IPS DF 4.7 (cell line): Measurements from ENCODE around the gene NR2F1-AS1.
"Not testable (repeated sequence)": the region's sequence is repeated elsewhere in the genome, so short reads cannot be mapped to it uniquely, and the experiment has no call there.

Experiments used
- DNase-seq: peaks from one replicate; pipeline ENCODE4 v3.0.0-alpha.2; 2013; ENCODE audit warnings: low spot score; ENCODE audit errors: extremely low read depth

The NR2F1-AS1 gene

DNA sequence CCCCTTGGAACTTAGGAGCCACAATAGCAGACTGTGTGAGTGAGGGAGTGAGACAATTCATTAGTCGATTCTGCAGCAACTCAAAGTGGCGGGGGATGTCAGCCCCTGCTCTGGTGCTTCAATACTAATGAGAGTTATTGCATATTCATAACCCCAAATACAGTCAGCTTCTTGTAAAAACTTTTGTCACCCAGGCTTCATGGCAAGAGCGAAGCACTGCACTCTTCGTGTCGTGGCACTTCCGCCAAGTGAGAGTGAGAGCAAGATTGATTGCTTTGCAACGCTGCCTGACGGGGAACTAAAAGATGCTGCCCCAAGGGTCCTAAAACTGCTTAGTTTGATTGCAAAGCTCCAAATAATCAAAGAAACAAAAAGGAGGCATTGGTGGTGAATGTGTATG is 150.9 kb downstream of the NR2F1-AS1 start:
- no peak for DNase-seq

DNA sequence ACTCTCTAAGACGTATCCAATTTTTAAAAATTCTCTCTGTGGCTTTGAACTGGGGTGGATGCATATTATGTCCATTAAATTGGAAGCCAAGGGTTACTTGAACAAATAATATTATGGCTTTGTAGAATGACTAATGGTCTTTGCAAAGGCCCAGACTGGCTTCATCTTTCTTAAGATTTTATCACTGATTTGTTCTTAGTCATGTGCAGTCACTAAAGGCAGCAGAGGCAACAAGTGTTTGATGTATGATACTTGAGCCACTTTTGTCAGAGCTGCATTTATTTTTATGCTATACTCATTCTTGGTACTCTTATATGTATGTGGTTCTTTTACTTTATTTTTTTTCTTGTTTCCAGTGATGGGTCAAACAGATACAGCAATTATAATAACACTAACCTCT is 152.2 kb downstream of the NR2F1-AS1 start:
- DNase-seq: no peak

DNA sequence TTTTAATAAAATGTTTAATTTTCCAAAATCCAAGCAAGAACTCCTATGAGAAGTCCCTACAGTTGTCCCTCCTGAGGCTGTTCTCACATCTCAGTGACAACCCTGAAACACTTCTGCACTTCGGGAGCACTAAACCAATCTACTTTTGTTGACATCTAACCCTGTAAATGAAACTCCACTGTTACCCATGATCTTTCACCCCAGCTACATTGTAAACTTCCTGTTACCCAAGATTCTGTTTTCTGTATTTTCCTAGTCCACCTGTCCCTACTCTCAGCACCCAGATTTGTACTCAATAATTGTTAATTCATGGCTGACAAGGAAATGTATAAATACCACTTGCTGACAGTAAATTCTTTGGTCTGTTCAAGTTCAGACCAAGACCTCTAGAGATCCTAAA is 153.7 kb downstream of the NR2F1-AS1 start:
- no peak for DNase-seq

DNA sequence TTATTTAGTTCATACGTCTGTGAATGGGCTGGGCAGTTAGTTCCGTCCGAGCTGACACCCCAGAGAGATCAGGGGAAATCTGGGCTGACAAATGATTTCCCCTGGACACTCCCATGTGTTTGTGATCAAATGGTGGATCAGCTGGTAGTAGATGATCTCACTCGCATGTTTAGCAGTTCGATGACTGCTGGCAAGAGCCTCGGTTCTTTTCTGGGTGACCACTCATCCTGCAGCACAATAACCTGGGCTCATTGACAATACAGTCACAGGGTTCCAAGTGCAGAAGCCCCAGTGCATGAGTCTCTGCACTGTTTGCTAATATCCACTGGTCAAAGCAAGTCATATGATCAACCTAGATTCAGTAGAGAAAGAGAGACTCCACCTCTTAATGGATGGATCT is 155.9 kb downstream of the NR2F1-AS1 start:
- no peak for DNase-seq

DNA sequence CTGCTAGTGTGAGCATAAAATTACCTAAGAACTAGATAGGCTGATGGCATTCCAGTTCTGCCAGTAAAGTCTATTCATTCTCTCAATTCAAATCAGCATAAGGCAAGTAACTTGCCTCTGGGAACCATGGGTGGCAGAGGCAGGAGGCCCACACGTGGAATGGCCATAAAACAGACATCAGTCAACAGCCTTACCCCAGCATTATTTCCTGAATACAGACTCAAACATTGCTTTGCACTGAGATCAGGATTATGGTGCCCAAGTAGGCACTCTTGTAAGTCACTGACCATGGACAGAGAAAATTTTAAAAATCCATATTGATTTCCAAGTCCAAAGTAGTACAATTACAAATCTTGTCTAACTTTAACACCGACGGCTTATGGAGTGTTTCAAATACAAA is 157.7 kb downstream of the NR2F1-AS1 start:
- DNase-seq: no peak

DNA sequence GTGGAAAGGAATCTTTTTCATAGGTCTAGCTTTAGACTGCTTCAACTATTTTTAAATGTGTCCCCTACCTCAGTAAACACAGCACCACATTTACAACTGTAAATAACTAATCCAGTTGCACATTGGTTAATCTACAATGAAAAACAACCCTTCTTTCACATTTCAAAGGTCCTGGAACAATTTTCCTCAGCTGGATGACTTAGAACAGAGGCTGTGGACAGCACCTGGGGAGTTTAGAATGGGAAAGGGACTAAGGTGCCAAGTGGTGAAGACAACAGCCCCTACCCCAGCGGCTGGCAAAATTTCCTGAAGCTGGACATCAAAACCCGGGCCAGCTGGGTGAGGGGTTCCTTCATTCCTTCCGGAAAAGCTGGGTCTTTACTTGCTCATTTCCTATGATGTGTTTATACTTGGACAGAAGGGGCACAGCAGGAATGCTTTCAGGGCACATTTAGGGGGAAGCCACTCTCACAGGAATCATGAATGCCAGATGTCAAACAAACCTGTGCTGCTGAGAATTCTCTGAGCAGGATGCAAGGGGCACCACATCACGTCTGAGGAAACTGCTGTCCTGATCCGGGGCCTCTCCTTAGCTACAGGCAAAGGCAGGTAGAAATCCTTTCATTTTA is 158.3 kb downstream of the NR2F1-AS1 start:
- no peak for DNase-seq

DNA sequence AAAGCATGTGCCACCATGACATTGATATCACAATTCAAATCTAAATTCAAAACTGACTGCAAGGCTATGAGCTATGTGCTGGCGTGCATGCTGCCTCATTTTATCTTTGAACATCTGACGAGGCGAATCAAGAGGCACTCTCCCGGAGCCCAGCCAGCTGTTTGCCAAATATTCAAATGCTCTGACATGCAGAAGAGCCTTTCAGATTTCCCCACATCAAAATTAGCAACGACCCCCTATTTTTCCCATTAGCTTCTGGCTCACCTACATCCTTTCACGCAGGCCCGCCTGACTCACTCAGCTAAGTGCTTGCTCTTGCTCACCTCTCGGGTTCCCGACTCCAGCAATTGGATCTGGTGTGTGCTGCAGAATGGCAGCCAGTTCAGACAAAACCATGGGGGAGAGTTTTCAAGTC is 159.0 kb downstream of the NR2F1-AS1 start:
- no peak for DNase-seq

DNA sequence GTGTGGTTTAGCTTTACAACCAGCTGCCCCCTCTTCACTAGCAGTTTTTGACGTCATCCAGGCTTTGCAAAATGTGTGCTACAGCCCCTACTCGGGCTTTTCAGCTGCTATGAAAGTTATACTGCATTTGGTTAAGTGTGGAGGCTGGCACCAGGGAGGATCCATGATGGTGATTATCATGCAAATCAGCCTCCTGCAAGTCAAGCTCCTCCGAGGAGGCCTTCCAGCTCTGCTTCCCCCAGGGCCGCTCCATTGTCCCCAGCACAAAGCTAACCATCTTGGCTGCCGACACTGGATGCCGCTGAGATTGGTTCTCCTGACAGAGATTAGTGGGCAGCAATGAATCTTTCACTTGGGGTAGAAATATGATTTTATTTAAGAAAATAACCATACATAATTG is 159.6 kb downstream of the NR2F1-AS1 start:
- DNase-seq: peak; percentile 58

DNA sequence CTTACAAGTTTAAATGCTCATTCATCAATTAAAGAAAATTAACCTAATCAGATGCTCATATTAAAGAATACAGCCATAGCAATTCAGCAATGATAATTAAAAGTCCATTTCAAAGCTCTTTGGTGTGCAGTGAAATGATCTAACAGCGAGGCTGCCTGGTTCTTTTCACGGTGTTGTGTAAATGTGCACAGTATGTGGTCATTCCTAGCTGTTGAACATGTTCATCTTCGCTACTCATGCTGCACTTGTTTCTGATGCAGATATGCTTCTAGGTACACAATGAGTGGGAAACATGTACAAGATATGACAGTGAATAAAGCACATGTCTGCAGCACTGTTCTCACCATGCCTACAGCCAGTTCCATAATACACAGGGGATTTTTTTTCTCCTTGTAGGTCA is 163.5 kb downstream of the NR2F1-AS1 start:
- DNase-seq: no peak

DNA sequence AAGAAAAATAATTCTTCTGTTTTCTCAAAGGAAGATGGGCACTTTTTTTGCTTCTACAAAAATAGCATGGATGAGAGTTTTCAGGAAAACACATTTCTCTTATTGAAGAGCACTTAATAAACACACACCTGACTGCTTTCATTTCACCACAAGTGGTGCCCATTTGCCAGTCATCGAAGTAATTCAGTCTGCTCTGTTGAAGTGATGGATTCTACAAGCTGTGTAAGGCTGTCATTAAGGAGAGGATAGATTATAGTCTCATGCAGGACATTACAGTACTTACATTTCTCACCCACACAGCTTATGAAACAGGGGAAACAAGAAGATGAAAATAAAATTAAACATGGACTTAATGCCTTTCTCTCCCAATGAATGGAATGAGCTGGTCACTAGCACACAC is 165.2 kb downstream of the NR2F1-AS1 start:
- DNase-seq: no peak

DNA sequence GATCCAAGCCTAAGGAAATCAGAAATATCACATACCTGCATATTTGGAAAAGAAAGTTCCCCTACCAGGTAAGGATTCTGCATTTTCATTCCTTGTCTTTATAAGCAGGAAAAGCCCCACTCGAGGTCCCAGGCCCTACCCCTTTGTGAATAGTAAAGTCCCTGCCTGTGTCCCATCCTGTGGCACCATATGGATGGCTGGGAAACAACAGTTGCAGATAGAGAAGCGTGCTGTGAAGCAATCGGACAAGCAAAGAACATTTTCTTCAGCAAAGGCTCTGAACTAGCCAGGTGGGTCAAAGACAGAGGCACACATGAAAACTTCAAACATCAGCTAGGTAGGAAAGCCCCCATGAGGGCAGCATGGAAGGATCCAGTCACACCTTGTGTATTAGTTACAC is 169.3 kb downstream of the NR2F1-AS1 start:
- no peak for DNase-seq

DNA sequence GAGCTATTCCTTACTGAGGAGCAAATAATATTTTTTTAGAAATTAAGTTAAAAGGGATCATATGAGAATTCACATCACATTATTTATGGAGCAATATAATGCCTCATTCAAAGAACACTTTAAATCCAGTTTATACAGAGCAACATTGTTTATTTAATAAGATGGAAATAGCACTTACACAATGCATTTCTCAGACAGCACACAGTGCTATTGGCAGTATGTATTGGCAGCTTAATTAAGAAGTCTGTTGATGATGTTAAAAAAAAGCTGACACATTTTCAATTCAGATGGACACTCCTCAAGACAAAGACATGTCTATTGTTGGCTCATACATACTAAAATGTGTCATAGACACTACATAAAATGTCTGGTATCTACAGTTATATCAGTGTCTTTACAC is 171.3 kb downstream of the NR2F1-AS1 start:
- DNase-seq: no peak

DNA sequence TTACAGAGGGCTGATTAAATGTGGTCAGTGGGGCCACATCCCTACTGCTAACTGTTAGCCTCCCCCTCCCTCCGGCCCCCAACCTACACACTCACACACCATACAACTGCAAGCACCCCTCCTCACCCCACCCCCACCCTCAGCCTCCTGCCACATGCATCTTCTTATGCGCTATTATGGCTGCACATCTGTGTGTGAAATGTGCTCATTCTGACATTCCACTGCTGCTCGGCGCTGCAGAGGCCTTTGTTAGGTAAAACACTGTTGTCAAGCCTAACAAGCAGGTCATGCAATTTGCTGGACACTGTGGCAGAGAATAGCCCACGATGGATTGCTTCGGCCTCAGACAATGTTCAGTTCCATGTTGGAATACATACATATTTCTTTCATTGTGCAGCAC is 173.6 kb downstream of the NR2F1-AS1 start:
- no peak for DNase-seq

DNA sequence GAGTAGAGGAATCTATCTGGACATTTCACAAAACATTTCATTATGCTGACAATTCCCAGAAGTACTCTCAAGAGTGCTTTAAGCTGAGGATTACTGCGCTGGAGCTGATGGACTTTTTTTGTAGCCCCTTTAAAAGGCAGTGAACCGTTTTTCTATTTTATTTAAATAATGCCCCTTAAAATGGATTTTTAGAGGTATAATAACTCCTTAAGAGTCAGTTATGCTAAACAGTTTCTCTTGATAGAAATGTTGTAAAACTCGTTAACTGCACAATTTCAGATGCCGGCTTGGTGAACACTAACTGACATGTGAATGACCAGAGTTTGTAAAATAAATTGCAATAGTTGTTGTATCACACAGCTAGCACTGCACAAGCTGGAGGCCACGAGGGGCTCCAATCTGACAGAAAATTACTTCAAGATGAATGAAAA is 174.0 kb downstream of the NR2F1-AS1 start:
- no peak for DNase-seq

DNA sequence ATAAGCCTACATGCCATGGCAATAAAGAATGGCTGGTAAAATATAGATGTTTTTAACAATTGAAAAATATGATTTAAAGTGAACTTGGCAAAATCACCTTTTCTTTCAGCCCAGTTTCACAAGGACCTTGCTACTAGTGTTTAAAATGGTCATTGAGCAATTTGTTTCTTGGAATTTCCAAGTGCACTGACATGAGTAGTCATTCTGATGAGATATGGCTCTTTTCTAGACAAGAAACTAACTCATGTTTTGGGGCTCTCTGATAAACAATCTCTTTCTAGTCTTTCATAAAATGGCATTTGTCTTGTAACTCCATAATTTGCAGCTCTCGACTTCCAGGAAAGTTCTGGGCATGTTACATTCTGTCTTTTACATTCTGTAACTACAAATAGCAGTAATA is 176.8 kb downstream of the NR2F1-AS1 start:
- no peak for DNase-seq

DNA sequence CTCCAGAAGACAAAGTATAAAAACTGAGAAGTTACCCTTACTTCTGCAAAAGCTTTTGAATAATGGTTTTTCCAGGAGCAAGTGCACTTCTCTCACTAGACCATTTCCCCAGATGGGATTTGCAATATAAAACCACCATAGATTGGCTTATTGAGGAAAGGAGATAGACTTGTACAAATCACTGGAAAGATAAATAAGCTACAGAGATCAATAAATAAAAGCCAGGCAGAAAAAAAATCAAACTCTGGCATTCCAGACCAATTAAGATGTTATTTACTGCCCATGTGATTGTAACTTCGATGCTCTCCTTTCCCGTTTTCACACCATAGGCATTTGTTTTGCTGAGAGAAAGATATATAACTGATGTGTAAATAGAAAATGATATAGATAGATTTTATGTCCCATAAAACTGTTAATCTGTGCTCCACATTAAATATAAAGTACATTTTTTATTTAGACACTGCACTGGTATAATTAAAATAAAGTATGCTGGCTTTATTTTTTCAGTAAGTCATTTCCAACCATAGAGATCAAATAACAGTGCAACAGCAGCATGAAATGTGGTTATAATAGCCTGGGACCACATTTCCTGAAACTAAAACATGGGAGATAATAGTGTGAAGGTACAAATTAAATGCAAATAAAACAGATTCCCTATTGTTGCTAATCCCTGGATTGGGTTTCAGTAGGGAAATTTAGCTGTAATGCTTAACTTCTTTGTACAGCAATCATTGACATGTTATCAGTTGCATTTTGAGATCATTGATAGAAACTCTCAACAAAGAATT is 177.7 kb downstream of the NR2F1-AS1 start:
- DNase-seq: no peak

DNA sequence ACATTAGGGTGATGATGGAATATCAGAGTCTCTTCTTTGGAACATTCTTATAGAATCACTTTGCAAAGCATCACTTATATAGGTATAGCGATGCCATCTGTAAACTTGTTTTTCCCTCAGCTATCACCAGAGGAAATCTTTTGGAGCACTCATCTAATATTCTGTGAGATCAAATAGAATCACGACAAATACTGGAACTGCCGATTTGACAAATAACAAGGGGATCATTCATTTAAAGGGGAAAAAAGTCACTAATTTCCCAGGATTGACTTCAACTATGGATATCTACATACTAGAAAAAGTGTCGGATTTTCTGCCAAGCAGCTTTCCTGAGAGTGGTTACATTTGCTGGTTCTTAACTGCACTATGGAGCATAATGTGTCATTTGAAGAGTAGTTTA is 178.6 kb downstream of the NR2F1-AS1 start:
- no peak for DNase-seq

DNA sequence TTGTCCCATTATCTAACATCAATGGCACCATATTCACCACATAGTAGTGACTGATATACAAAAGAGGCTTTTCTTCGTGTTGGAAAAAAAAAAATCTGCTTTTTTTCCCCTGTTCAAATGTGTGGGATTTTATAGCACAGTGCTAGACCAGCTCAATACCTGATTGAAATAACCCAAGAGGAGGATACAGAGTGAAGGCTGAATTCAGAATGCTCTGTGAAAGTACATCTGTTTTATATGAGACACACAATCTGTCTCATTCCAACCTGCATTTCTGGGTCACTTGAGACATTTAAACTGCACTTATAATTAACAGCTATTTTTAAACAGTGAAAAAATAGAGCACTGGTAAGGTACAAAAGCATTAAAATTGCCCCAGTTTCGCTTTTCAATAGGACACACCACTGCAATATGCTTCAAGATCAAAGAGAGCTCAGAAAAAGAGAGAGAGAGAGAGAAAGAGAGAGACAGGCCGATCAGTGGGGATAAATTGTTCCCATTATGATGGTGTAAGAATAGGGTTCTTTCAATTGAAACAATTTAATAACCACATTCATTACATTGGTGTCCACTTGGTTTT is 179.3 kb downstream of the NR2F1-AS1 start:
- DNase-seq: no peak

DNA sequence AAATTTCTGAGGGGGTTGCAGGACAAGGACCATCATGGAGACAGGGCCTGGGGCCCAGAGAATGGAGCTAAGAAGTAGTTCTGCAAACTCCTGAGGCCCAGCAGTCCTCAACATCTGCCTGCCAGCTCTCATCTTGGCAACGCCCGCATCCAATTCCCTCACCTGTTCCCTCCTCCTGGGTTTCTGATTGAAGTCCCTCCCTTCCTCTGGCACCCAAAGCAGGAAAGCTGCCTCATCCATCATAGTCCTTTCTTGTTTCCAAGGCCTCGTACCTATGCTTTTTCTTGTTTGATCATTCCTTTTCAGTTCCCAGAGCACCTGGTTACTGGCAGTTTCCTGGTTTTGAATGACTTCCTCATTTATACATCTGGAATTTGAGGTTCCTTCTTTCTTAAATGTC is 181.3 kb downstream of the NR2F1-AS1 start:
- DNase-seq: no peak

DNA sequence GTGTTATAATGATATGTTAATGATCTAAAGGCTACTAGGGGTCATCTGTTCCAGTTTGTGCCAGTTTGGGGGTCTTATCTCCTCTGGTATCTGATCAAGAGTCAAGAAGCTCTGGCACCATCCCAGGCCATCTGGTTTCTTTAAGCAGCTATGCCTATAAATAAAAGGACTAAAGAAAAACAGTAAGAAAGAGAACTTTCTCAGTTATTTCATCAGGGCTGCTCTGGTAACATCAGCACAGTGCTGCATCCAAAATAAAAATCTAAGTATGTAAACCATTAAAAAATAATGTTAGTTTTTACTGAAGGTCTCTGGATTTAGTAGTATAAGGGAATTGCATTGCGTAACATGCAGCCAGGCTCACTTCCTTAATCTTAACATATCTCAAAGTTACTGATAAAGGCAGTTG is 185.0 kb downstream of the NR2F1-AS1 start:
- no peak for DNase-seq

DNA sequence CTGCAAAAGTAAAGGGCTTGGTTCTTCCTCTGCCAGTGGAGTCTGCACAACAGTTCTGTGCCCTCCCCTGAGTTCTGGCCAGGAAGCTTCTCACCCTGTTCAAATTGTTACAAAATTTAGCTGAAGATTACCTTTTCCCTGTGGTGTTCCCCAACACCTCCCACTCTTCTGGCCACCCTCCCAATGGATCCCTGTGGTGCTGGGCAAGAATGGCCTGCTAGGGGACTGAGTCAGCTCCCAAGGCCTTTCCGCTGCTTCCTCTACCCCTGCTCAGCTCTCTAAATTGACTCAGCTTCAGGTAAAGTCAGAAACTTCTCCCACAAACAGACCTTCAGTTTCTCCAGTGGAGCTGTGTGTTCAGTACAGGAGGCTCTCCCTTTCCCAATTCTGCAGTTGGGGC is 186.0 kb downstream of the NR2F1-AS1 start:
- DNase-seq: no peak

DNA sequence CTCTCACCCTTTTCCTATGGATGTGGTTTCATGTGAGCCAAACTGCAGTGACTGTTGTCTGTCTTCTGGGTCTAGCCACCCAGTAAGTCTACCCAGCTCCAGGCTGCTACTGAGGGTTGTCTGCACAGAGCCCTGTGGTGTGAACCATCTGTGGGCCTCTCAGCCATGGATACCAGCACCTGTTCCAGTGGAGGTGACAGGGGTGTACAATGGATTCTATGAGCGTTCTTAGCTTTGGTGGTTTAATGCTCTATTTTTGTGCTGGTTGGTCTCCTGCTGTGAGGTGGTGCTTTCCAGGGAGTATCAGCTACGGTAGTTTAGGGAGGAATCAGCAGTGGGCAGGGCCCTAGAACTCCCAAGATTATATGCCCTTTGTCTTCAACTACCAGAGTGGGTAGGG is 186.7 kb downstream of the NR2F1-AS1 start:
- no peak for DNase-seq

DNA sequence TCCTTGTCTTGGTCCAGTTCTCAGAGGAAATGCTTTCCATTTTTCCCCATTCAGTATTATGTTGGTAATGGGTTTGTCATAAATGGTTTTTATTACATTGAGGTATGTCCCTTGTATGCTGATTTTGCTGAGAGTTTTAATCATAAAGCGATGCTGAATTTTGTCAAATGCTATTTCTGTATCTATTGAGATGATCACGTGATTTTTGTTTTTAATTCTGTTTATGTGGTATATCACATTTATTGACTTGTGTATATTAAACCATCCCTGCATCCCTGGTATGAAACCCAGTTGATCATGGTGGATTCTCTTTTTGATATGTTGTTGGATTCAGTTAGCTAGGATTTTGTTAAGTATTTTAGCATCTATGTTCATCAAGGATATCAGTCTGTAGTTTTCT is 189.8 kb downstream of the NR2F1-AS1 start:
- not testable (repeated sequence) for DNase-seq
